ENCODE results near the gene NUBP2.

- TF ChIP-seq CTCF (conservative IDR thresholded peaks at IDR 0.05; ENCODE audit: low read length) (no peak), EZH2phosphoT487 (IDR thresholded peaks at IDR 0.05; ENCODE audit: borderline replicate concordance) (no peak)
Observed at GRCh38 chr16:1734816-1735215, 47.9 kb upstream of the NUBP2 start.
